Cardiac muscle cell (in vitro differentiated cells and primary cell): Measurements from ENCODE around the gene RAD50. TPM values are rescaled to one million over a fixed set of nuclear protein-coding genes. Genes with fewer than 3 reads are reported as not detected.

Experiments
- DNase-seq, 2 donors: peaks; one replicate each; pipeline versions ENCODE4 v3.0.0 to v3.0.0-alpha.2; 2010 to 2017; ENCODE audit warnings: low read depth in 1 of 2, low spot score in 1 of 2
- H3K27ac ChIP-seq: fragments of 200-600 bp; sonication (generic); 2 replicates; pipeline ENCODE4 v1.5.1; 2016
- H3K27me3 ChIP-seq: fragments of 200-600 bp; sonication (generic); 2 replicates; pipeline ENCODE4 v1.6.0; 2016; ENCODE audit warnings: control low read depth
- H3K36me3 ChIP-seq: fragments of 200-600 bp; sonication (generic); 2 replicates; pipeline ENCODE4 v1.5.1; 2016; ENCODE audit warnings: control low read depth
- H3K4me1 ChIP-seq: fragments of 200-600 bp; sonication (generic); 2 replicates; pipeline ENCODE4 v1.8.1; 2017; ENCODE audit warnings: low read depth, mild to moderate bottlenecking, mixed run types
- H3K4me3 ChIP-seq: fragments of 200-600 bp; sonication (generic); 2 replicates; pipeline ENCODE4 v1.5.1; 2016; ENCODE audit warnings: mild to moderate bottlenecking
- H3K9me3 ChIP-seq: fragments of 200-600 bp; sonication (generic); 2 replicates; pipeline ENCODE4 v1.5.1; 2017; ENCODE audit warnings: low read depth, mild to moderate bottlenecking, control low read depth
- CTCF ChIP-seq: IDR thresholded peaks from 2 replicates; pipeline ENCODE4 v1.5.1; 2012; ENCODE audit warnings: low read depth, mild to moderate bottlenecking, low read length
- polyA plus RNA-seq: library from polyadenylated mRNA; unstranded; fragments of >200 nt; fragmentation: Nextera tagmentation; extraction: Ambion mirVana; gene quantifications from 2 replicates; pipeline ENCODE4 v1.2.1, GENCODE V29; 2016
- total RNA-seq: library from RNA; depleted of rRNA; stranded (reverse); fragments of >200 nt; gene quantifications from 2 replicates; pipeline ENCODE4 v1.2.3, GENCODE V29; 2016

The RAD50 gene
- total and polyA plus RNA-seq, 2 experiments from 2014 or later = 13.4 to 27.3 TPM

- Histone ChIP-seq H3K27me3 (no peaks in the 10 kb centered on the region), H3K4me1 (no peaks in the 10 kb centered on the region), H3K27ac (no peak overlapping the region), H3K4me3 (no peak overlapping the region), H3K36me3 (peaks cover 33% of the 10 kb centered on the region), H3K9me3 (no peaks in the 10 kb centered on the region)
- TF ChIP-seq CTCF = no peak
- DNase-seq = no peak
These were observed 50.3 kb downstream of the RAD50 start for GRCh38 chr5:132607095-132607494.

GRCh38 chr5:132608107-132608506 lies 51.3 kb downstream of the RAD50 start:
- H3K9me3 ChIP-seq = no peaks in the 10 kb centered on the region
- no peak for DNase-seq
- peaks cover 33% of the 10 kb centered on the region for H3K36me3 ChIP-seq
- H3K4me3 ChIP-seq = no peak overlapping the region
- H3K4me1 ChIP-seq = no peaks in the 10 kb centered on the region
- no peaks in the 10 kb centered on the region for H3K27me3 ChIP-seq
- TF ChIP-seq CTCF = no peak
- no peak overlapping the region for H3K27ac ChIP-seq

GRCh38 chr5:132611965-132612364 lies 55.2 kb downstream of the RAD50 start:
- Histone ChIP-seq H3K36me3 (peaks cover 18% of the 10 kb centered on the region), H3K9me3 (no peaks in the 10 kb centered on the region), H3K27ac (no peak overlapping the region), H3K4me1 (no peaks in the 10 kb centered on the region), H3K4me3 (no peak overlapping the region), H3K27me3 (no peaks in the 10 kb centered on the region)
- TF ChIP-seq CTCF = no peak
- no peak for DNase-seq

GRCh38 chr5:132612846-132613245 lies 56.1 kb downstream of the RAD50 start:
- Histone ChIP-seq H3K27ac (no peak overlapping the region), H3K9me3 (no peaks in the 10 kb centered on the region), H3K27me3 (no peaks in the 10 kb centered on the region), H3K4me3 (no peak overlapping the region), H3K4me1 (no peaks in the 10 kb centered on the region), H3K36me3 (peaks cover 27% of the 10 kb centered on the region)
- no peak for TF ChIP-seq CTCF
- no peak for DNase-seq

GRCh38 chr5:132621699-132622098 lies 64.9 kb downstream of the RAD50 start:
- Histone ChIP-seq H3K4me1 (no peaks in the 10 kb centered on the region), H3K9me3 (no peaks in the 10 kb centered on the region), H3K27ac (no peak overlapping the region), H3K36me3 (peaks cover 14% of the 10 kb centered on the region), H3K27me3 (no peaks in the 10 kb centered on the region), H3K4me3 (no peak overlapping the region)
- DNase-seq = no peak
- no peak for TF ChIP-seq CTCF

- H3K27ac ChIP-seq = no peak overlapping the region
- no peak for DNase-seq
- no peak overlapping the region for H3K4me3 ChIP-seq
- no peaks in the 10 kb centered on the region for H3K4me1 ChIP-seq
- no peaks in the 10 kb centered on the region for H3K9me3 ChIP-seq
- H3K36me3 ChIP-seq = peaks cover 5% of the 10 kb centered on the region
- TF ChIP-seq CTCF = no peak
- no peaks in the 10 kb centered on the region for H3K27me3 ChIP-seq
These were observed 65.8 kb downstream of the RAD50 start for GRCh38 chr5:132622608-132623007.
